Mammary epithelial cell (primary cell): Measurements from ENCODE around the gene P4HA2.

Source experiments
- CTCF ChIP-seq, 2 donors: IDR thresholded peaks in 1 of 2; conservative IDR thresholded peaks in 1 of 2; 2 replicates each; pipeline ENCODE4 v1.5.1; 2011 to 2012; ENCODE audit warnings: inconsistent platforms in 2 of 2, low read length in 2 of 2, mild to moderate bottlenecking in 2 of 2, control low read depth in 1 of 2, low read depth in 1 of 2; ENCODE audit not compliant: insufficient read depth in 1 of 2; ENCODE audit errors: extremely low read depth in 1 of 2
- EZH2 ChIP-seq: IDR thresholded peaks from 2 replicates; pipeline ENCODE4 v1.6.1; 2012; ENCODE audit warnings: low read length, inconsistent platforms, borderline replicate concordance

- TF ChIP-seq CTCF (conservative IDR thresholded peaks at IDR 0.05 in 1 of 2, IDR thresholded peaks at IDR 0.05 in 1 of 2; ENCODE audit: extremely low read depth in 1 of 2, insufficient read depth in 1 of 2, low read depth in 1 of 2, low read length in 2 of 2) (no peak), EZH2 (no peak)
Measured at GRCh38 chr5:132225165-132226032, 2.3 kb downstream of the P4HA2 start.
